Neural cell (in vitro differentiated cells): ENCODE results near the gene KRTAP5-4.
A peak's percentile ranks its signal among the peaks of the same experiment; 100 is the strongest.

Experiments
- EZH2 ChIP-seq: fragments of 200-600, 300-800 bp; shearing (Covaris generic), sonication (generic); IDR thresholded peaks from 2 replicates; pipeline ENCODE4 v1.6.1; 2014; ENCODE audit warnings: antibody characterized with exemption, low read length, borderline replicate concordance, mild to moderate bottlenecking; ENCODE audit not compliant: insufficient read depth, poor library complexity, severe bottlenecking
- POLR2AphosphoS5 ChIP-seq: IDR thresholded peaks from 2 replicates; pipeline ENCODE4 v1.6.1; 2012
- TAF1 ChIP-seq: IDR thresholded peaks from 2 replicates; pipeline ENCODE4 v1.6.1; 2012; ENCODE audit warnings: low read depth
- TF ChIP-seq, protein P1 (sequence below): IDR thresholded peaks from 2 replicates; pipeline ENCODE4 v1.6.1; 2012; ENCODE audit warnings: borderline replicate concordance
- TF ChIP-seq, protein P2 (sequence below): fragments of 450-650 bp; IDR thresholded peaks from 2 replicates; pipeline ENCODE4 v1.5.1; 2014; ENCODE audit warnings: antibody characterized with exemption, mild to moderate bottlenecking, moderate library complexity; ENCODE audit not compliant: poor library complexity, severe bottlenecking

DNA sequence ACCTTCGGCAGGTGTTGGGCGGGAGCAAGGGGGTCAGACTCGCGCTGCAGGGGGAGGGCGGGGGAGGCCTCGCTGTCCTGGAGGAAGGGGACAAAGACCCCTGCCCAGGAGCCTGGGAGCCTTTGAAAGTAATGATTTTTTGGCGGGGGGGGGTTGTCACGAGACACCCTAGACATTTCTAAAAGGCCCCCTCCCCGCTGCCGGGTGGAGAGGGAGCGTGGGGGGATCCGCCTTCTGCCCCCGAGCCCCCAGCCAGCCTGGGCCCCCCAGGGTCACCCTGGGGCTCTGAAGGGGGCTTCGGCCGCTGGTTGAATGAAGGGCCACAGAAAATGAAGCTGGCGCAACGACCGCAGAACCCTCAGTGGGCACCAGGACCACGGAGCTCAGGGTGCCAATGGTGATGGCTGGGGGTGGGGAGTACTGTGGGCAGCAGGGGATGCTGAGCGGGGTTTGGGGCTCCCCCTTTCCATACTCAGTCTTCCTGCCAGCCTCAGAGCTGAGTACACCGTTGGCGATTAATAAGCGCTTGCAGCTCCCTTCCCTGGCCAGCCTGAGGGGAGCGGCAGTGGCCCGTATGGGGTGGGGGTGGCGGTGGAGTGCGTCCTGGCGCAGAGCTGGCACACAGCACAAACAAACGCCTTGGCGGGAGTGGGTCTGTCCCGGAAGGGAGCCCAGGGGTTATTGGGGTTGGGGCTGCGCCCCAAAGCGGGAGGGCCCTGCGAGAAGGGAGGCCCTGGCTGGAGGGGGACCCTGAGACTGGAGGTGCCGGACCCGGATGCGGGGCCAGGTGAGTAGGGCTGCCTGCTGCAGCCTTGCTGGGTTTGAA lies 48.6 kb downstream of the KRTAP5-4 start:
- TF ChIP-seq POLR2AphosphoS5 = no peak
- TF ChIP-seq, protein P1, sequence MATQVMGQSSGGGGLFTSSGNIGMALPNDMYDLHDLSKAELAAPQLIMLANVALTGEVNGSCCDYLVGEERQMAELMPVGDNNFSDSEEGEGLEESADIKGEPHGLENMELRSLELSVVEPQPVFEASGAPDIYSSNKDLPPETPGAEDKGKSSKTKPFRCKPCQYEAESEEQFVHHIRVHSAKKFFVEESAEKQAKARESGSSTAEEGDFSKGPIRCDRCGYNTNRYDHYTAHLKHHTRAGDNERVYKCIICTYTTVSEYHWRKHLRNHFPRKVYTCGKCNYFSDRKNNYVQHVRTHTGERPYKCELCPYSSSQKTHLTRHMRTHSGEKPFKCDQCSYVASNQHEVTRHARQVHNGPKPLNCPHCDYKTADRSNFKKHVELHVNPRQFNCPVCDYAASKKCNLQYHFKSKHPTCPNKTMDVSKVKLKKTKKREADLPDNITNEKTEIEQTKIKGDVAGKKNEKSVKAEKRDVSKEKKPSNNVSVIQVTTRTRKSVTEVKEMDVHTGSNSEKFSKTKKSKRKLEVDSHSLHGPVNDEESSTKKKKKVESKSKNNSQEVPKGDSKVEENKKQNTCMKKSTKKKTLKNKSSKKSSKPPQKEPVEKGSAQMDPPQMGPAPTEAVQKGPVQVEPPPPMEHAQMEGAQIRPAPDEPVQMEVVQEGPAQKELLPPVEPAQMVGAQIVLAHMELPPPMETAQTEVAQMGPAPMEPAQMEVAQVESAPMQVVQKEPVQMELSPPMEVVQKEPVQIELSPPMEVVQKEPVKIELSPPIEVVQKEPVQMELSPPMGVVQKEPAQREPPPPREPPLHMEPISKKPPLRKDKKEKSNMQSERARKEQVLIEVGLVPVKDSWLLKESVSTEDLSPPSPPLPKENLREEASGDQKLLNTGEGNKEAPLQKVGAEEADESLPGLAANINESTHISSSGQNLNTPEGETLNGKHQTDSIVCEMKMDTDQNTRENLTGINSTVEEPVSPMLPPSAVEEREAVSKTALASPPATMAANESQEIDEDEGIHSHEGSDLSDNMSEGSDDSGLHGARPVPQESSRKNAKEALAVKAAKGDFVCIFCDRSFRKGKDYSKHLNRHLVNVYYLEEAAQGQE = peak; percentile 40
- TF ChIP-seq, protein P2, sequence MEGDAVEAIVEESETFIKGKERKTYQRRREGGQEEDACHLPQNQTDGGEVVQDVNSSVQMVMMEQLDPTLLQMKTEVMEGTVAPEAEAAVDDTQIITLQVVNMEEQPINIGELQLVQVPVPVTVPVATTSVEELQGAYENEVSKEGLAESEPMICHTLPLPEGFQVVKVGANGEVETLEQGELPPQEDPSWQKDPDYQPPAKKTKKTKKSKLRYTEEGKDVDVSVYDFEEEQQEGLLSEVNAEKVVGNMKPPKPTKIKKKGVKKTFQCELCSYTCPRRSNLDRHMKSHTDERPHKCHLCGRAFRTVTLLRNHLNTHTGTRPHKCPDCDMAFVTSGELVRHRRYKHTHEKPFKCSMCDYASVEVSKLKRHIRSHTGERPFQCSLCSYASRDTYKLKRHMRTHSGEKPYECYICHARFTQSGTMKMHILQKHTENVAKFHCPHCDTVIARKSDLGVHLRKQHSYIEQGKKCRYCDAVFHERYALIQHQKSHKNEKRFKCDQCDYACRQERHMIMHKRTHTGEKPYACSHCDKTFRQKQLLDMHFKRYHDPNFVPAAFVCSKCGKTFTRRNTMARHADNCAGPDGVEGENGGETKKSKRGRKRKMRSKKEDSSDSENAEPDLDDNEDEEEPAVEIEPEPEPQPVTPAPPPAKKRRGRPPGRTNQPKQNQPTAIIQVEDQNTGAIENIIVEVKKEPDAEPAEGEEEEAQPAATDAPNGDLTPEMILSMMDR = peak; percentile 9
- peak; percentile 46 for TF ChIP-seq TAF1
- no peak for TF ChIP-seq EZH2
